HEK293T (cell line): ENCODE measurements around the gene SLAIN2.

Source experiments
- CTCF ChIA-PET: fragments of 350-600 bp; formaldehyde crosslinking; extraction: SDS; loops from one replicate; lab custom pipeline; 2021; ENCODE audit warnings: antibody characterized with exemption, inconsistent platforms; lab: Yijun Ruan, JAX
- POLR2A ChIA-PET: fragments of 350-600 bp; formaldehyde crosslinking; extraction: SDS; loops from one replicate; lab custom pipeline; 2020; ENCODE audit warnings: antibody characterized with exemption, inconsistent platforms; lab: Yijun Ruan, JAX
- DNase-seq: peaks from one replicate; pipeline ENCODE4 v3.0.0; 2012; ENCODE audit warnings: mixed read lengths; ENCODE audit errors: extremely low spot score
- ARNT ChIP-seq: fragments of 450-650 bp; IDR thresholded peaks from 2 replicates; pipeline ENCODE4 v1.6.1; 2017; ENCODE audit warnings: mild to moderate bottlenecking
- BHLHE40 ChIP-seq: fragments of 450-650 bp; IDR thresholded peaks from 2 replicates; pipeline ENCODE4 v1.6.1; 2016; ENCODE audit warnings: mild to moderate bottlenecking, moderate library complexity, borderline replicate concordance
- CTBP1 ChIP-seq: fragments of 450-650 bp; IDR thresholded peaks from 2 replicates; pipeline ENCODE4 v1.6.1; 2016; ENCODE audit warnings: borderline replicate concordance
- ELF4 ChIP-seq: fragments of 450-650 bp; IDR thresholded peaks from 2 replicates; pipeline ENCODE4 v1.6.1; 2017; ENCODE audit warnings: antibody characterized with exemption
- FOXA1 ChIP-seq: fragments of 450-650 bp; IDR thresholded peaks from 2 replicates; pipeline ENCODE4 v1.6.1; 2016; ENCODE audit warnings: mild to moderate bottlenecking
- FOXK2 ChIP-seq: fragments of 450-650 bp; IDR thresholded peaks from 2 replicates; pipeline ENCODE4 v1.6.1; 2016; ENCODE audit warnings: mild to moderate bottlenecking
- FOXM1 ChIP-seq: fragments of 450-650 bp; IDR thresholded peaks from 2 replicates; pipeline ENCODE4 v1.6.1; 2017; ENCODE audit warnings: mild to moderate bottlenecking, borderline replicate concordance
- HDGF ChIP-seq: fragments of 450-650 bp; IDR thresholded peaks from 2 replicates; pipeline ENCODE4 v1.6.1; 2017; ENCODE audit warnings: antibody characterized with exemption, borderline replicate concordance
- L3MBTL2 ChIP-seq: fragments of 450-650 bp; conservative IDR thresholded peaks from 2 replicates; pipeline ENCODE4 v1.6.1; 2016; ENCODE audit warnings: mild to moderate bottlenecking
- LEF1 ChIP-seq: fragments of 450-650 bp; IDR thresholded peaks from 2 replicates; pipeline ENCODE4 v1.6.1; 2017; ENCODE audit warnings: mild to moderate bottlenecking, borderline replicate concordance
- NFRKB ChIP-seq: fragments of 450-650 bp; IDR thresholded peaks from 2 replicates; pipeline ENCODE4 v1.6.1; 2016; ENCODE audit warnings: mild to moderate bottlenecking, moderate library complexity
- SP1 ChIP-seq: fragments of 450-650 bp; IDR thresholded peaks from 2 replicates; pipeline ENCODE4 v1.6.1; 2017
- SUZ12 ChIP-seq: fragments of 450-650 bp; IDR thresholded peaks from 2 replicates; pipeline ENCODE4 v1.6.1; 2016; ENCODE audit warnings: mild to moderate bottlenecking
- TARDBP ChIP-seq: fragments of 450-650 bp; IDR thresholded peaks from 2 replicates; pipeline ENCODE4 v1.6.1; 2016
- ZNF384 ChIP-seq: fragments of 450-650 bp; IDR thresholded peaks from 2 replicates; pipeline ENCODE4 v1.6.1; 2016
- TF ChIP-seq, protein P1 (sequence below): fragments of 450-650 bp; IDR thresholded peaks from 2 replicates; pipeline ENCODE4 v1.6.1; 2016

The SLAIN2 gene

DNA sequence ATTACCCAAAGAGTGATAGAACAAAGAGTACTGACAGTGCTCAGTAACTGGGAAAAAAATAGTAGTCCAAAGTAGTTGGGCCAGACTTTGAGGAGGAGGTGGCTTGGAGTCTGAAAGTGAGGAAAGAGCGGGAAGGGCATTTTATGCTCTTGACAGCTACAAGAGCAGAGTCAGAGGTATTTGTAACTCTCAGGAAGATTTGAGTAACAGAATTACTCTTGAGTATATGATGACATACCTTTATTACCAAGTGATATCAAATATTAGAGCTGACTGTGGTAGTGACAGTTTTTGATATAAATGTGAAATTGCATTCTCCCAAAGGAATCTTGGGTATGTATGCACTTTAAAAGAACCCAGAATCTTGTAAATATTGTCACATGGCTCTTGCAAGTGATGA is 2.2 kb downstream of the SLAIN2 start:
- CTCF ChIA-PET: no interaction called here

DNA sequence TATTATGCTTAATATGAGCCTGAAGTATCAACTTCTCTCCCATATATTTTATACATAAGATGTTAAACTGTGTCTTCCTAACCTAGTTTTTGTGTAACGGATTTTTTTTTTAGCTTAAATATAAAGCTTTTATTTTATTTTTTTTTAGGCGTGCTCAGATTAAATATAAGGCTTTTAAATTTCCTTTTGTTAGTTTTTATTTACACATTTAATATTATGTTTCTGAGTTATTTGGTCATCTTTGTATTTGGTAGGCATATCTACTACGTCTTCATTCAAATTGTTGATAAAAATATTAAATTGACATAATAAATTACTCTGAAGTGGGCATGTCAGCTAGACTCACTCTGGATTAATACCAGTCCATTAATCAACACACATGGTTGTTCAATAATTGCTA is 4.2 kb downstream of the SLAIN2 start:
- ChIA-PET POLR2A (no interaction called here), CTCF (interaction anchor here (0.6 kb wide), 1 partner anchor 86 kb away, joined by 5 read pairs; no protein-coding TSS in a partner anchor)
- TF ChIP-seq, protein P1, sequence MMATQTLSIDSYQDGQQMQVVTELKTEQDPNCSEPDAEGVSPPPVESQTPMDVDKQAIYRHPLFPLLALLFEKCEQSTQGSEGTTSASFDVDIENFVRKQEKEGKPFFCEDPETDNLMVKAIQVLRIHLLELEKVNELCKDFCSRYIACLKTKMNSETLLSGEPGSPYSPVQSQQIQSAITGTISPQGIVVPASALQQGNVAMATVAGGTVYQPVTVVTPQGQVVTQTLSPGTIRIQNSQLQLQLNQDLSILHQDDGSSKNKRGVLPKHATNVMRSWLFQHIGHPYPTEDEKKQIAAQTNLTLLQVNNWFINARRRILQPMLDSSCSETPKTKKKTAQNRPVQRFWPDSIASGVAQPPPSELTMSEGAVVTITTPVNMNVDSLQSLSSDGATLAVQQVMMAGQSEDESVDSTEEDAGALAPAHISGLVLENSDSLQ: peak; percentile 65
- no peak for TF ChIP-seq SP1
- no peak for DNase-seq

More for the DNA sequence above, 2.2 kb downstream of the SLAIN2 start:
- POLR2A ChIA-PET: no interaction called here
- TF ChIP-seq L3MBTL2 (0 out of 2 replicates have a peak, but pooled peaks have one; percentile 16), ARNT (no peak)
- no peak for DNase-seq

DNA sequence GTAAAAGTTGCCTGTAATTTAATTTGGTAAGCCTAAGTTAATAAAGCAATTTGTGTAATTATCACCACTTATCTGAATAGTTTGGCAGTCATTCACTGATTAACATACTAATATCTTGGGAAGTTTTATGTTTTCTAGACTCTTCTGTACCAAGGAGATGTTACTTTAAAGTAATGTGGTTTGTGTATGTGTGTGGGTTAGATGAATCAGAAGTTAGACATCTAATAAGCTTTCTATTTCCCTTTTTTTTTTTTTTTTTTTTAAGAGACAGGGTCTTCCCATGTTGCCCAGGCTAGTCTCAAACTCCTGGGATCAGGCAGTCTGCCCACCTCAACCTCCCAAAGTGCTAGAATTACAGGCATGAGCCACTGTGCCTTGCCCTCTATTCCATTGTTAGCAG is 5.3 kb downstream of the SLAIN2 start:
- TF ChIP-seq SP1 (no peak), SUZ12 (no peak), HDGF (no peak), ARNT (no peak), TARDBP (no peak), LEF1 (no peak), ZNF384 (no peak), FOXM1 (no peak), NFRKB (no peak), FOXA1 (no peak), BHLHE40 (no peak), CTBP1 (no peak), FOXK2 (no peak), ELF4 (no peak), L3MBTL2 (no peak)
- TF ChIP-seq, protein P1: no peak
- ChIA-PET CTCF (interaction anchor here (0.6 kb wide), 1 partner anchor 149 kb away, joined by 4 read pairs; no protein-coding TSS in a partner anchor), POLR2A (no interaction called here)
- DNase-seq: no peak

DNA sequence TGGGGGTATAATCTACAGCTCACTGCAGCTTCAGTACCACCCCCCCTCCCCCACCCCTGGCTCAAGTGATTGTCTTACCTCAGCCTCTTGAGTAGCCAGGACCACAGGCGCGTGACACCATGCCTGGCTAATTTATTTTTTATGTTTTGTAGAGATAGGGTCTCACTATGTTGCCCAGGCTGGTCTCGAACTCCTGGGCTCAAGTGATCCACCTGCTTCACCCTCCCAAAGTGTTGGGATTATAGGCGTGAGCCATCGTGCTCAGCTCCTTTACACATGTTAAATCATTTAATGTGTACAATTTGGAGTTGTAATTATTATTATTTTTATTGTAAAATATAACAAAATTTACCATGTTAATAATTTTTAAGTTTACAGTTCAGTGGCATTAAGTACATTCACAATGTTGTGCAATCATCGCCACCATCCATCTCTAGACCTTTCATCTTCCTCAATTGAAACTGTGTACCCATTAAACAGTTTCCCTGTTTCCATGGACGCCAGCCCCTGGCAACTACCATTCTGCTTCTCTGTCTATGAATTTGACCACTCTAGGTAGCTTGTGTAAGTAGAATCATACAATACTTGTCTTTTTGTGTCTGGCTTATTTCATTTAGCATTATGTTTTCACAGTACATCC is 6.1 kb downstream of the SLAIN2 start:
- POLR2A ChIA-PET: no interaction called here
- DNase-seq: no peak
- TF ChIP-seq SUZ12 (no peak), FOXK2 (no peak), L3MBTL2 (no peak), NFRKB (no peak), ELF4 (no peak), HDGF (no peak), LEF1 (no peak), FOXM1 (no peak), ARNT (no peak), FOXA1 (no peak), SP1 (no peak), TARDBP (no peak), ZNF384 (no peak), BHLHE40 (no peak), CTBP1 (no peak)
- TF ChIP-seq, protein P1: no peak
- CTCF ChIA-PET: no interaction called here

DNA sequence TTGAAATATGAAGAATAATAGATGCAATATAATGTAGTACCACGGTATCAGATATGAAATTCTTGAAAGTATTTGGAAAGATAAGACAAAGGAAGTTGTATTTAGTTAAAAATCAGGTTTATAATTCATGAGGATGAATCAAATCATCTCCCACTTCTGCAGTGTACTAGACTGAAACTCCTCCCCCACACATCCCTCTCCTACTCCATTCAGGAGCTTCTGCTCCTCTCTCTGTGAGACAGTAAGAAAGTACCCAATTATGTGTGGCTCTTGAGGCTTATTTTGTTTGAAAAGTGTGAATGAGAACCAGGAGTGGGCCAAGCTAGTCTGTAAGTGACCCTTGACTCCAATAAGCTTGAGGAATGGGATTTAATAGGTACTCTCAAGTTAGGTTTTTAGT is 9.5 kb downstream of the SLAIN2 start:
- no peak for TF ChIP-seq ZNF384
- no peak for TF ChIP-seq HDGF
- no peak for DNase-seq
- POLR2A ChIA-PET: interaction anchor here (1.6 kb wide), 1 partner anchor 9 kb away, joined by 5 read pairs; the partner anchor contains the start of gene SLAIN2
- CTCF ChIA-PET: no interaction called here

DNA sequence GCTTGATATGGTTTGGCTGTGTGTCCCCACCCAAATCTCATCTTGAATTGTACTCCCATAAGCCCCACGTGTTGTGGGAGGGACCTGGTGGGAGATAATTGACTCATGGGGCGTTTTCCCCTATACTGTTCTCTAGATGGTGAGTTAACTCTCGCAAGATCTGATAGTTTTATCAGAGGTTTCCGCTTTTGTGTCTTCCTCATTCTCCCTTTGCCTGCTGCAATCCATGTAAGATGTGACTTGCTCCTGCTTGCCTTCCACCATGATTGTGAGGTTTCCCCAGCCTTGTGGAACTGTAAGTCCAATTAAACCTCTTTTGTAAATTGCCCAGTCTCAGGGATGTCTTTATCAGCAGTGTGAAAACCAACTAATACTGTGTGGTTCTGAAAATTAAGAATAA is 11.5 kb downstream of the SLAIN2 start:
- no peak for DNase-seq
- TF ChIP-seq FOXM1 (no peak), ZNF384 (no peak)
- TF ChIP-seq, protein P1: no peak
- ChIA-PET POLR2A (no interaction called here), CTCF (no interaction called here)

DNA sequence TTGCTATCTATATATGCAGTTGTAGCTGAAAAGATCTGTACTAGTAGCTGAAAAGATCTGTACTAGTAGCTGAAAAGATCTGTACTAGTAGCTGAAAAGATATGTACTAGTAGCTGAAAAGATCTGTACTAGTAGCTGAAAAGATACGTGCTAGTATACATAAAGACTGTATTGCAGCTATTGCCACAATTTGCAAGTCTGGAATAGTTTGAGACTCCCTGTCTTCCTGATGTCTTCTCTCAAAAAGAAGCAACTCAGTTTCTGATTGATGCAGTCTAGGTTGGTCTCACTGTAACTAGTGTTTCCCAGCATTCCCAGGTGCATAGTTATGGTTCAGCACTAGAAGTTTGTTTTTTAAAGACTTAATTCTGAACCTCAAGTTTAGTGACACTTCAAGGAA is 15.0 kb downstream of the SLAIN2 start:
- POLR2A ChIA-PET: no interaction called here
- no peak for DNase-seq
- CTCF ChIA-PET: interaction anchor here (0.7 kb wide), 1 partner anchor 39 kb away, joined by 4 read pairs; no protein-coding TSS in a partner anchor
- TF ChIP-seq NFRKB (no peak), LEF1 (no peak), FOXM1 (no peak), ZNF384 (no peak), FOXA1 (no peak), BHLHE40 (no peak), SP1 (no peak), ELF4 (no peak), CTBP1 (no peak), TARDBP (no peak), HDGF (no peak), L3MBTL2 (no peak), FOXK2 (no peak), SUZ12 (no peak), ARNT (no peak)
- TF ChIP-seq, protein P1: no peak
